ENCODE results near the gene RELL1. TPM values are rescaled to one million over a fixed set of nuclear protein-coding genes. Genes with fewer than 3 reads are reported as not detected.

Gene RELL1
- 138 and 143 TPM in 2 replicates for total RNA-seq

GRCh38 chr4:37686373-37687193 lies at the start of gene RELL1:
TSS of gene RELL1 (minus strand) at chr4:37686376. CDS start at chr4:37686287, 89 bp downstream.

Other genes with a start within 250 kb of the RELL1 start
- 98.0 and 102 TPM in 2 replicates for gene PGM2, start 140.3 kb upstream of the RELL1 start, total RNA-seq
- gene TBC1D1, start 204.7 kb upstream of the RELL1 start, total RNA-seq: 250 and 260 TPM in 2 replicates